ENCODE results near the gene CLEC18B. TPM values are rescaled to one million over a fixed set of nuclear protein-coding genes. Genes with fewer than 3 reads are reported as not detected.
A peak's percentile ranks its signal among the peaks of the same experiment; 100 is the strongest.
"Not testable (repeated sequence)": the region's sequence is repeated elsewhere in the genome, so short reads cannot be mapped to it uniquely, and the experiment has no call there.

Gene CLEC18B
- total and polyA plus RNA-seq, 7 donors, result 0.49 to 1.7 (median 0.83) TPM; not detected in 4

DNA sequence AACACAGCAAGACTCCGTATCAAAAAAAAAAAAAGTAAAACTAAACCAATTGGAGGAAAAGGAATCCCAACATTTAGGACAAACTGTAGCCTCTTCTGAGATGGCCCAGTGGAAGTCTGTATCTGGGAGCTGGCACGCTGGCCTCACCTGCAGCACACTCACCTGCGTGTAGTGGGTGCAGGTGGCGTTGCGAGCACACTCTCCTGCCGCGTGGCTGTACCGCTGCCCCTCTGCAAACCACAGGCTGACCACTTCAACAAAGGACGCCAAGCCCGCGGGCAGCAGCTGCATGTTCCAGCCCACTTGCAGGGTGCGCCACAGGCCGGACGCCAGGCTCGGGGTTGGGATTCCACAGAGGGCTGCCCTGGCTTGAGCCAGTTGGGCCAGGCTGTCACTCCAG lies 3.4 kb downstream of the CLEC18B start:
- peak; percentile 14 for DNase-seq
- H3K27me3 ChIP-seq, H3K4me3 ChIP-seq: not testable (repeated sequence)

DNA sequence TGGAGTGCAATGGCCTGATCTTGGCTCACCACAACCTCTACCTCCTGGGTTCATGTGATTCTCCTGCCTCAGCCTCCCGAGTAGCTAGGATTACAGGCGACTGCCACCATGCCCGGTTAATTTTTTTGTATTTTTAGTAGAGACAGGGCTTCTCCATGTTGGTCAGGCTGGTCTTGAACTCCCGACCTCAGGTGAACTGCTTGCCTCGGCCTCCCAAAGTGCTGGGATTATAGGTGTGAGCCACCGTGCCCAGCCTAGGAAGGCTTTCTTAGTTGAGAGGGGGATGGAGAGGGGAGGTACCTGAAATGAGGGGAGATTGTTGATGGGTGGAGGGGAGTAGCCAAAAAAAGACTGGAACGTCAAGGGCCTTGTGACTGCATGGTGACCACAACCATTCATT lies 7.4 kb downstream of the CLEC18B start:
- H3K36me3 ChIP-seq; H3K27me3 ChIP-seq; H3K27ac ChIP-seq; H3K4me1 ChIP-seq; H3K4me3 ChIP-seq; H3K9me3 ChIP-seq; intact Hi-C loops (cut with DNase I): not testable (repeated sequence)
- DNase-seq, result peak; percentile 18
- WGBS, 2 donors, result 82 to 91% methylated on average over 7 of the region's 7 CpGs

More for the DNA sequence above, 3.4 kb downstream of the CLEC18B start:
- H3K9me3 ChIP-seq; intact Hi-C loops (cut with DNase I); H3K36me3 ChIP-seq; H3K4me1 ChIP-seq; H3K27ac ChIP-seq: not testable (repeated sequence)
- WGBS, 2 donors, result 95 to 96% methylated on average over 3 to 14 of the region's 15 CpGs

DNA sequence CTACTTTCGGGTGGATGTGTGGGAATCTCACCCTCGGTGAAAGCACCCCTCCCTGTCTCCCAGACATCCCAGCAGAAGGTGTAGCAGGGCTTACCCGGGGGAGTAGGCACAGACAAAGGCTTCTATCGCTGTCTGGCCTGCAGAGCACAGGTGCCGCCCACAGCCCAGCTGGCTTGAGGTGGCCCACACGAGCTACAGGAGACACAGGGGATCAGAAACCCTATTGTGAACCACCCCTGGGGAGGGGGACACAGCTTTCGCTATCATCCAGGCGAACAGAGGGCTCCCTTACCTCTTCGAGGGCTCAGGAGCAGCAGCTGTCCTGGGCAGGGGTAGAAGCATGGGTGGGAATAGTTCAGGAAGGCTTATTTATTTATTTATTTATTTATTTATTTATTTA lies 7.8 kb downstream of the CLEC18B start:
- H3K4me3 ChIP-seq; H3K27me3 ChIP-seq; H3K4me1 ChIP-seq; DNase-seq; intact Hi-C loops (cut with DNase I); H3K9me3 ChIP-seq; H3K36me3 ChIP-seq; H3K27ac ChIP-seq: not testable (repeated sequence)
- WGBS, 2 donors, result 92% methylated on average over 9 of the region's 9 CpGs

DNA sequence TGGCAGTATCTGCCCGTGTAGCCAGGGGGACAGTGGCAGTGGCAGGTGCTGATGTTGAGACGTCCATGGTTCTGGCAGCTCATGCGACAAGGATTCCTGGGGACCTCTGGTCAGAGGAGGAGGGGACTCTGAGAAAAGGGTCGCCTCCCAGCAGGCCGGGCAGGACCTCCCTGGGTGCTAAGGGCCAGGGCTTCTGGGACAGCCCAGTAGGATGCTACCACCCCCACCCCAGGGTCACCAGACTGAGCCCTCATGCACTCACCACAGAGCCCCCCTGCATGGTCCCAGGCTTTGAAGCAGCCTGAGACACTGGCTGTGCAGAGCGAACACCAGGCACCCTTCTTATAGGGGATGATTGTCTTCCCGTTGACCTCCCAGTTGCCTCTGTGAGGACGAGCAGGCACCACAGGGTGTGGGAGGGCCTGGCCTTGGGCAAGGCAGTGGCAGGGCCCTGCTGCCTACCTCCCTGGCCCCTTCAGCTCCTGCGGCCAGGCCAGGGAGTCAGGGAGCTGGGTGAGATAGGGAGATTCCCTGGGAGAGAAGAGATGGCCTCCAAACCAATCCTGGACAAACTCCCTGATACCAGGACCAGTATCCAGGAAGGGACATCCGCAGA lies 8.4 kb downstream of the CLEC18B start:
- H3K36me3 ChIP-seq; H3K27ac ChIP-seq; intact Hi-C loops (cut with DNase I); H3K4me1 ChIP-seq; DNase-seq; H3K27me3 ChIP-seq; H3K4me3 ChIP-seq; H3K9me3 ChIP-seq: not testable (repeated sequence)
- 86 to 90% methylated on average over 7 to 8 of the region's 10 CpGs for WGBS, 2 donors

DNA sequence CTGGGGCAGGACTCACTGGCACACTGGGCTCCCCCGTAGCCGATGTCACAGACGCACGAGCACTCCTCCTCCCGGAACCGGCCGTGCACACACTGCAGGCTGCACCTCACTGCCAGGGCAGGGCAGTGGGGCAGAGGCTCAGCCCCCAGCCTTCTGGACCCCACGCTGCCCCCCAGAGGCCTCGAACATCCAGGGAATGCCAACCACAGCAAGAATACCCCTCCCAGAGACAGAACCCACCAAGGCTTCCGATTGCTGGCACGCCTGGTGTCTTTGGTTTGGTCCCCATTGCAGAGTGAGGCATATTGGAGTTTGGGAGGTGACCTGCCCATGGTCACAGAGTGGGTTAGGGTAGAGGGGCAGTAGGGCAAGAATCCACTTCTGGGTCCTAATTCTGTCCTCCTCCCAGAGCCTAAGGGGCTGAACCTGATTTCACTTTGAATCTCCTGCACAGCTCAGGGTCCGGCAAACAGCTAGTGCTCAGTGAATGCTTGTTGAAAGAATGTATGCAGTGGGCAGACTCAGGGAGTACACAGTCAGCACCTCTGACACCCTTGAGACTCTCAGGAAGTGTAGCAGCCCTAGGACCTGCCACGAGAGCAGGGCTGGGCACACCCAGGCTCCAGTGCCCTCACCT lies 9.0 kb downstream of the CLEC18B start:
- DNase-seq; H3K4me3 ChIP-seq; H3K27ac ChIP-seq; H3K27me3 ChIP-seq; H3K36me3 ChIP-seq; intact Hi-C loops (cut with DNase I); H3K4me1 ChIP-seq; H3K9me3 ChIP-seq: not testable (repeated sequence)
- WGBS, 2 donors, result 74 to 82% methylated on average over 5 of the region's 13 CpGs

DNA sequence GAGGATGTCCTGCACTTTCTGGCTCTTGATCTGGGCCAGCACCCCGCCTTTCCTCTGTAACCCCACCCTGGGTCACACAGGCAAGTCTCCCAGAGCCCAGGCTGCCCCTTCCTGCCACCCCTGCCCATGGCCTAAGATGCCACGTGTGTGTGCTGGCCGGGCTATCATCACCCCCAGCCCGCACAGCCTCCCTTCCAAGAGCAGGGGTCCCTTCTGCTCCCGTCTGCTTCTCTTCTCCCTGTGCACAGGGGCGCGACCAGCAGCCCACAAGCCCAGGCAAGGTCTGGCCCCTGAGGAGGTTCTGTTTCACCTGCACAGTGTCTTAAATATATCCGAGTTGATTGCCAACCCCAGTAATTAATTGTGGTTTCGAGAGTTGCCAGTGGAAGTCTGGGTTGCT lies 10.3 kb downstream of the CLEC18B start:
- H3K9me3 ChIP-seq; H3K27me3 ChIP-seq; H3K4me3 ChIP-seq; H3K4me1 ChIP-seq; DNase-seq; H3K27ac ChIP-seq; intact Hi-C loops (cut with DNase I); H3K36me3 ChIP-seq: not testable (repeated sequence)
- WGBS, 2 donors, result 94 to 95% methylated on average over 9 of the region's 9 CpGs

DNA sequence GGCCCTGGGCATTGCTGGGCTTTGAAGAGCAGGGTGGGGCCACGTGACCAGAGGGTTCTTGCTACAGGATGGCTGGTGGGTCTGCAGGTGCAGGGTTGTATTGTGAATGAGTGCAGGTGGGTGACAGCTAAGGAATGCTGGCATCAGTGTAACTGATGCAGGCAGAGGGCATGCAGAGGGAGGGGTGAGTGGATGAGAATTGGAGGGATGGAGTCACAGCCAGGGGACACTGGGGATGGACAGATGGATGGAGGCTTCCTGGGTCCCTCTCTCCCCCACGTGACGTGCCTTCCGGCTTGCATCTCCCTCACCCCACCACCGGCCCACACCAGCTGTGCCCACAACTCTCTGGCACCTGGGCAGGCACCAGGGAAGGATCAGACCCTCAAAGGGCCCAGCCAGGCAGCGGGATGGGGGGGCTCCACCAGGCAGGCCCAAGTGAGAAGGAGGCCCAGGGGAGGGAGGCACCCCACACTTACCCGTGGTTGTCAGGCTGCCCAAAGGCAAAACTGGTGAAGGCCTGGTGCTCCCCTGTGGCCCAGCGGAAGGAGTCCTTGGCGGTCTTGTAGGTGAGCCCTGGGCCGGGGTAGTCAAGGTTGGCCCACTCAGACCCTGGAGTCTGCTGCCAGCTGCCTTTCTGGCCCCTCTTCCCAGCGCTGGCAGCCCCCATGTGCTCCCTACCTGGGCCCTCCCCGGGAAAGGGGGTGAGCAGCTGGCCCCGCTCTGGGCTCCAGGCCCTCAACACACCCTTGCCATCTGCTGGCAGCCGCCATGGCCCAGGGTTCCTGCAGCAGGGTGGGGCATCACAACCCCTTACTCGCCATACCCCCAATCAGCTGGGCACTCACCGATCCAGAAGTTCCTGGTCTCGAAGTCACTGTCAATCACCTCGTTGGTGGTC lies 11.0 kb downstream of the CLEC18B start:
- H3K4me3 ChIP-seq; H3K27me3 ChIP-seq; intact Hi-C loops (cut with DNase I); DNase-seq; H3K36me3 ChIP-seq; H3K4me1 ChIP-seq; H3K9me3 ChIP-seq; H3K27ac ChIP-seq: not testable (repeated sequence)
- WGBS, 2 donors, result 81 to 86% methylated on average over 9 of the region's 18 CpGs

DNA sequence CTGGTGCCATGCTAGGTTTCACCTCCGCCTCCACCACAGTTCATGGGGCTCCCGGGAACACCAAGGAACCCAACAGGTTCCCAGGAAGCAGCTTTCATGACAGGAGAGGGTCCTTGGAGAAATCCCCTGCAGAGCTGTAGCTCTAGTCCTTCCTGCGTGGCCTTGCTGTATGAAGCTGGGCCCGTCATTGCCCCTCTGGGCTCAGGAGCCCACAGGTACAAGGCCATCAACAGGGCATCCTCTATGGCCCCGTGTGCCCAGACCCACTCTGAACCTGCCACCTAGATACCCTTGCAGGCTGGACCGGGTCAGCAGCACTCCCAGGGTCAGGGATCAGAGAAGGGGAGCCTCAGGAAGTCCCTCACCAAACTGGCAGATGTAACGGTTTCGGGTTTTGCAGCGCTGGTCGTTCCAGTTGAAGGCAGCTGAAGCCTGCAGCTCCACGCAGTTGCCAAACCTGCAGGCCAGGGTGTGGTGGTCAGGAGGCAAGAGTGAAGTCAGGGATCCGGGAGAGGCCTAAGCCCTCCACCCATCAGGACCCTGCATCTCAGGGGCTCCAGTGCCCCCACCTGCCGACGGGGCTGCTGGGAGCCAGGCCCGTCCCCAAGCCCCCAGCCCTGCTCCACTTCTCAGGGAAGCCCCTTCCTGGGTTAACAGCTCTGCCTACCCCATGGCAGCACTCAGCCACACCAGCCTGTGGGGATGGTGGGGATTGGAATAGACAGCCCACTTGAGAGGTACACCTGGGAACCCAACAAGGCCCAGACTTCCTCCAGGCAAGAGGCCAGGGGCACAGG lies 11.9 kb downstream of the CLEC18B start:
- H3K27ac ChIP-seq; intact Hi-C loops (cut with DNase I): not testable (repeated sequence)
- 92 to 94% methylated on average over 12 to 13 of the region's 15 CpGs for WGBS, 2 donors

More for the DNA sequence above, 11.9 kb downstream of the CLEC18B start:
- not testable (repeated sequence) for H3K4me1 ChIP-seq, H3K9me3 ChIP-seq, H3K4me3 ChIP-seq, H3K27me3 ChIP-seq, DNase-seq, H3K36me3 ChIP-seq
